Common myeloid progenitor, CD34-positive (primary cell): ENCODE measurements around the gene NFILZ.
A peak's percentile ranks its signal among the peaks of the same experiment; 100 is the strongest.

Source experiments
- CTCF ChIA-PET: fragments of 350-600 bp; sonication (Branson Sonifier 250); formaldehyde crosslinking; loops from one replicate; lab custom pipeline; 2021; ENCODE audit warnings: antibody characterized with exemption; lab: Charles Lee
- POLR2A ChIA-PET: fragments of 350-600 bp; sonication (Branson Sonifier 250); formaldehyde crosslinking; loops from one replicate; lab custom pipeline; 2021; ENCODE audit warnings: antibody characterized with exemption; lab: Charles Lee
- DNase-seq, 3 donors: peaks; one replicate each; pipeline versions ENCODE4 v3.0.0 to v3.0.0-alpha.2; 2013
- H3K27ac ChIP-seq, 2 experiments: 1 replicate in 1 of 2; 2 replicates in 1 of 2; pipeline ENCODE4 v1.7.0; 2013; ENCODE audit warnings: inconsistent platforms in 2 of 2, low read length in 2 of 2, mild to moderate bottlenecking in 2 of 2, low read depth in 1 of 2, moderate library complexity in 1 of 2; ENCODE audit not compliant: severe bottlenecking in 2 of 2, insufficient read depth in 1 of 2, poor library complexity in 1 of 2
- H3K27me3 ChIP-seq, 5 experiments: replicated peaks in 2 of 5; 1 replicate in 3 of 5; 2 replicates in 2 of 5; pipeline versions ENCODE4 v1.6.1 to v1.7.0; 2013; ENCODE audit warnings: low read length in 4 of 5, mild to moderate bottlenecking in 2 of 5, moderate library complexity in 2 of 5, inconsistent platforms in 1 of 5; ENCODE audit not compliant: insufficient read depth in 5 of 5, control insufficient read depth in 4 of 5
- H3K36me3 ChIP-seq, 4 experiments: 1 replicate in 2 of 4; 2 replicates in 2 of 4; pipeline versions ENCODE4 v1.6.1 to v1.7.0; 2013; ENCODE audit warnings: low read length in 3 of 4, control low read depth in 1 of 4, mild to moderate bottlenecking in 1 of 4; ENCODE audit not compliant: control insufficient read depth in 4 of 4, insufficient read depth in 4 of 4
- H3K4me1 ChIP-seq, 4 experiments: 1 replicate in 3 of 4; 2 replicates in 1 of 4; pipeline versions ENCODE4 v1.6.1 to v1.7.1; 2013; ENCODE audit warnings: low read length in 3 of 4, mild to moderate bottlenecking in 3 of 4, control low read depth in 1 of 4, inconsistent platforms in 1 of 4, moderate library complexity in 1 of 4; ENCODE audit not compliant: control insufficient read depth in 4 of 4, insufficient read depth in 4 of 4; ENCODE audit errors: control extremely low read depth in 1 of 4
- H3K4me3 ChIP-seq, 7 experiments: 1 replicate in 4 of 7; 2 replicates in 3 of 7; pipeline versions ENCODE4 v1.5.1 to v1.7.0; 2013; ENCODE audit warnings: mild to moderate bottlenecking in 7 of 7, low read length in 6 of 7, moderate library complexity in 6 of 7, inconsistent platforms in 2 of 7, low read depth in 2 of 7, control low read depth in 1 of 7; ENCODE audit not compliant: insufficient read depth in 4 of 7, control insufficient read depth in 1 of 7; ENCODE audit errors: extremely low read depth in 1 of 7
- H3K9me3 ChIP-seq, 5 experiments: 1 replicate in 4 of 5; 2 replicates in 1 of 5; pipeline versions ENCODE4 v1.6.1 to v1.7.1; 2013; ENCODE audit warnings: low read length in 4 of 5, mild to moderate bottlenecking in 2 of 5, inconsistent platforms in 1 of 5, low read depth in 1 of 5, moderate library complexity in 1 of 5; ENCODE audit not compliant: control insufficient read depth in 4 of 5, insufficient read depth in 2 of 5; ENCODE audit errors: control extremely low read depth in 1 of 5
- WGBS: methylation state at CpG from one replicate; pipeline ENCODE4 v1.1.5; 2013; ENCODE audit not compliant: insufficient coverage; 5-methylcytosine and 5-hydroxymethylcytosine counted together

The NFILZ gene

DNA sequence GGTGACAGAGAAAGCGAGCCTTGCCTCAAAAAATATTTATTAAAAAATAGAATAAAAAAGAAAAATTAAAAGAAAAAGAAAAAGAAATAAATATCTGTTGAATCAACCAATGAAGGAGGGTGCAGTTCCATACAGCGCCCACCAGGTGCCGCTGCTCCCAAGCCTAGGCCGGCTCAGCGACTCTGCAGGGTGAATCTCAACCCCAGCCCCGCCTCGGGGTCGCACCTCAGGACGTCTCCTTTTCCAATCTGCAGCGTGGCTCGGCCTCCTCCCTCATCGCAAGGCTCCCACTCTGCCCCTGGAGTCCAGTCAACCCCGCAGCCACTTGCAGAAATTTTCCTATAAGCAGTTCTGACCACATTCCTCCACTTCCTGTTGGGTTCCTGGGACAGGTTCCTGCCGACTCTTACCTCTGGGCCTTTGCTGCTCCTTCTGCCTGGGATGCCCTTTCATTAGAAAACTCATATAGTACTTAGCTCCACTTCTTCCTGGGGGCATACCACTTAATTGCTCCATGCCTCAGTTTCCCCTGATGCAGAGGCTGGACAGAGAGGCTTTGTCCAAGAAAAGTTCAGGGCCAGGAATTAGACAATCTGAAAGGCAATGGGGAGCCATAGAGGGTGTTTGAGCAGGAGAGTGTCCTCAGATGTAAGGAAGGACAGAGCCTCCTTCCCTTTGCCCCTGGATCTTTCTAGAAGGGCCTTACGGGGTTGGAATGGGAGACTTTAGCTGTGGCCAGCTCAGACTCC is 24.3 kb downstream of the NFILZ start:
- Histone ChIP-seq H3K27me3 (peaks cover 0 to 9% (median 0%) of the 10 kb centered on the region in 5 experiments), H3K36me3 (no peaks in the 10 kb centered on the region), H3K4me3 (peak overlapping the region in 3 of 7 experiments; percentile 28 to 48 (median 42)), H3K9me3 (no peaks in the 10 kb centered on the region), H3K27ac (no peak overlapping the region), H3K4me1 (peaks cover 0 to 38% (median 22%) of the 10 kb centered on the region in 4 experiments)
- POLR2A ChIA-PET = interaction anchor here (1.0 kb wide), 1 partner anchor 39 kb away, joined by 3 read pairs; no protein-coding TSS in a partner anchor
- DNase-seq = peak; percentile 54 to 78 (median 69)
- WGBS = 7% methylated on average over 14 of the region's 15 CpGs
- CTCF ChIA-PET = interaction anchor here (0.7 to 8.2 kb wide), 16 partner anchors 9 to 73 kb away, joined by 3 to 117 read pairs (median 4); no protein-coding TSS in a partner anchor

DNA sequence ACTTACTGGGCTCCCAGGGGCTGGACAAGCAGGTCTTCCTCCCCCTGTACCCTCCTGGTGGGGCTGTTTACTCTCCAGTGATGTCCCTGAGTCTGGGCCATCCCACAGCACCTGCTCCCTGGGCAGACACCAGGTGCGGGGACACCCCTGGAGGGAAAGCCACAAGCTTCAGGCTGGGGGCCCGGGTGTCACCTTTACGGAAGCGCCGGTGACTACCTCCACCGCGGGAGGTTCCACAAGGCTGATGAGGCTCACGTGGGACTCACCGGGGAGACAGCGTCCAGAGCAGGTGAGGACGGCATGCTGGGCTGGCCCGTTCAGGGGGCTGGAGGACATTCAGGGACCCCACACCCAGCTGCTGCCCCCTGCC is 24.9 kb downstream of the NFILZ start:
- Histone ChIP-seq H3K4me3 (no peak overlapping the region), H3K27me3 (peaks cover 0 to 9% (median 0%) of the 10 kb centered on the region in 5 experiments), H3K27ac (no peak overlapping the region), H3K9me3 (no peaks in the 10 kb centered on the region), H3K36me3 (no peaks in the 10 kb centered on the region), H3K4me1 (peaks cover 0 to 33% (median 17%) of the 10 kb centered on the region in 4 experiments)
- ChIA-PET CTCF (interaction anchor here (0.9 to 8.2 kb wide), 9 partner anchors 10 to 74 kb away, joined by 3 to 117 read pairs (median 5); no protein-coding TSS in a partner anchor), POLR2A (interaction anchor here (1.0 kb wide), 1 partner anchor 39 kb away, joined by 3 read pairs; no protein-coding TSS in a partner anchor)
- DNase-seq = no peak
- 69% methylated on average over 12 of the region's 12 CpGs for WGBS

DNA sequence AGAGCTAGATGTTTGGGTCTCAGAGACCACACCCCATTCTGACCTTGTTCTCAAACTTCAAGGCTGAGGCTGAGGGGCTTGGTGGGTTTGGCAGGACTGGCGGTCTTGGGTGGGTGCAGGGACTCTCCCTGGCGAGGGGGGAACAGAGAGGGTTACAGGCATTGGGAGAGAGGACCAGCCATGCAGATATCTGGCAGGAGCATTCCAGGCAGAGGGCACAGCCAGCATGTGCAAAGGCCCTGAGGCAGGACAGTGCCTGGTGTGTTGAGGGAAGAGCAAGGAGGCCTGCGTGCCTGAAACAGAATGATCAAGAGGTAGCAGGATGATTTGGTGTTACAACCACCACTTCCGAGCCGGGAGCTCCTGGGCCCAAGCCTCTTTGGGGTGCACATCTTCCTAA is 27.4 kb downstream of the NFILZ start:
- 96% methylated on average over 4 of the region's 5 CpGs for WGBS
- Histone ChIP-seq H3K27me3 (peaks cover 0 to 9% (median 0%) of the 10 kb centered on the region in 5 experiments), H3K27ac (no peak overlapping the region), H3K4me3 (no peak overlapping the region), H3K36me3 (no peaks in the 10 kb centered on the region), H3K9me3 (no peaks in the 10 kb centered on the region), H3K4me1 (peaks cover 0 to 26% (median 13%) of the 10 kb centered on the region in 4 experiments)
- no peak for DNase-seq
- POLR2A ChIA-PET = interaction anchor here (1.2 kb wide), 1 partner anchor 9 kb away, joined by 3 read pairs; no protein-coding TSS in a partner anchor
- CTCF ChIA-PET = interaction anchor here (0.8 to 8.2 kb wide), 2 partner anchors 16 to 35 kb away, joined by 3 to 117 read pairs; no protein-coding TSS in a partner anchor

DNA sequence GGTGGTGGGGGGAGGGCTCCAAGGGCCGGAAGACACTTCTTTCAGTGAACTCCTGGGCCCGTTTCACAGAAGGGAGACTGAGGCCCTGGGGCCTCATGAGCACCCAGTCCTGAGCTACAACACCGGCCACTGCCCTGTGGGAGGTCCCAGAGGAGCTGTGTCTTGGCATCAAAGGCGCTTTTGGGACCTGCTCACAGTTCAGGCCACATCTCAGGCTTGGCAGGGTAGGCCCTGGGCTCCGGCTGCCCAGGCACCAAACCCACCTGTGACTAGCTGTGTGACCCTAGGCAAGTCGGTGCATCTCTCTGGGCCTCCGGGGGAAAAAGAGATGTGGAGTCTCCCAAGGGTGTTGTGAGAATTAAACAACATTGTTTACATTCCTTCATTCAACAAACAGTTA is 29.5 kb downstream of the NFILZ start:
- DNase-seq = no peak
- Histone ChIP-seq H3K4me1 (peaks cover 0 to 39% (median 23%) of the 10 kb centered on the region in 4 experiments), H3K27me3 (peaks cover 0 to 9% (median 0%) of the 10 kb centered on the region in 5 experiments), H3K36me3 (no peaks in the 10 kb centered on the region), H3K27ac (no peak overlapping the region), H3K4me3 (no peak overlapping the region), H3K9me3 (no peaks in the 10 kb centered on the region)
- ChIA-PET CTCF (interaction anchor here (8.2 kb wide), 1 partner anchor 33 kb away, joined by 117 read pairs; no protein-coding TSS in a partner anchor), POLR2A (interaction anchor here (1.0 kb wide), 1 partner anchor 11 kb away, joined by 6 read pairs; no protein-coding TSS in a partner anchor)
- WGBS = 100% methylated on average over 4 of the region's 7 CpGs

DNA sequence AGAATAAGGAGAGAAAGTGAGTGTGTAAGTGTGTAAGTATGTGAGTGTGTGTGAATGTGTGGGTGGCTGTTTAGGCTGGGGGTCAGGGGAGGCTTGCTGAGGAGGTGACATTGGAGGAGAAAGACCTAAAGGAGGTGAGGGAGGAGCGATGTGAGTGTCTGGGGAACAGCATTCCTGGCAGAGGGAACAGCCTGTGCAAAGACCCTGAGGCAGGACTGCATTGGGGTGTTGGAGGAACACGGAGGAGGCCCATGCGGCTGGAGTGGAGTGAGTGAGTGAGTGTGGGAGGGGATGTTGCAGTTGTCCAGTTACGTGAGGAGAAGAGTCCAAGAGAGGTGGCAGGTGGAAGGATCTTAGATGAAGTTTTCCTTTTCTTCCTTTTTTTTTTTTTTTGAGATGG is 31.8 kb downstream of the NFILZ start:
- 100% methylated on average over 1 of the region's 4 CpGs for WGBS
- ChIA-PET CTCF (no interaction called here), POLR2A (no interaction called here)
- Histone ChIP-seq H3K4me1 (peaks cover 2 to 42% (median 25%) of the 10 kb centered on the region in 4 experiments), H3K27ac (no peak overlapping the region), H3K27me3 (no peaks in the 10 kb centered on the region), H3K9me3 (no peaks in the 10 kb centered on the region), H3K36me3 (no peaks in the 10 kb centered on the region), H3K4me3 (no peak overlapping the region)
- no peak for DNase-seq

DNA sequence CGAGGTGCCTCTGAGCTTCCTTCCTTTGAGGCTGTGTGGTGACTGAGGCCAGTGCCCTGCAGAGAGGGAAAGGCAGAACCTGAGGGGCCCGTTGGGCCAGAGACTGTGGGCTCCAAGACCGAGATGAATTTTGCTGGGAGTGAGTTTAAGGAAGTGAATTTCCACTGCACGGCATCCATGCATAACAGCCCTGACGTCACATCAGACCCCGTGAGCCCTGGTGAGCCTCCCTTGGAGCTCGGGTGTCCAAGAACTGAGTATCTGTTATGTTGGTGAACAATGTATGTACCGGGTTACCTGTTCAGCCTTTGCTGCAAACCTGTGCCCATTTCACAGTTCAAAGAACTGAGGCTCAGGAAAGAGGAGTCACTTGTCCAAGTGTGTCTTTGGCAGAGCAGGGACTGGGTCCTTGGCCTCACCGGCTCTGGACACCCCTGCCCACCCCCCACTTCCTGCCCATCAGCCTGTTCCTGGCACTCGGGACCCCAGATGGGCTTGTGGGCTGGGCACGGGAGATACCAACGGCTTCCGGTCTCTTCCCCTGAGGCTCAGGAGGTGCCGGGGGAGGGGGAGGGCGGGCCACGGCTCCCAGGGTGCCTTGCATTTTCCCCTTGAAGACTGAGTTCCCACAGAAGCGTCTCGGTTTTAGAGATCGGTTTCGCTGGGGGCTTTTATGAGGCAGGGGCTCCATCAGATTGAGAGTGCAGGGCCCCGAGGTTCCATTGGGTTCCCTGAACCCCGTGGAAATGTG is 33.7 kb downstream of the NFILZ start:
- WGBS = 18% methylated on average over 15 of the region's 22 CpGs
- Histone ChIP-seq H3K27ac (no peak overlapping the region), H3K4me1 (peaks cover 3 to 44% (median 30%) of the 10 kb centered on the region in 4 experiments), H3K9me3 (peaks cover 0 to 2% (median 0%) of the 10 kb centered on the region in 5 experiments), H3K36me3 (no peaks in the 10 kb centered on the region), H3K27me3 (no peaks in the 10 kb centered on the region), H3K4me3 (peak overlapping the region in 3 of 7 experiments; percentile 11 to 32 (median 20))
- POLR2A ChIA-PET = no interaction called here
- CTCF ChIA-PET = interaction anchor here (0.8 to 4.0 kb wide), 6 partner anchors 8 to 30 kb away, joined by 3 to 15 read pairs (median 4); no protein-coding TSS in a partner anchor
- peak in 2 of 3 donors; percentile 68 to 73 for DNase-seq
